GM12878 (cell line): ENCODE data around the gene NPHS1.

Experiments
- CHD2 ChIP-seq: IDR thresholded peaks from 2 replicates; pipeline ENCODE4 v1.6.1; 2011; ENCODE audit warnings: low read depth, low read length, improper control_type of control experiment, borderline replicate concordance
- CREM ChIP-seq: IDR thresholded peaks from 2 replicates; pipeline ENCODE4 v1.6.1; 2014; ENCODE audit warnings: antibody characterized with exemption, low read depth
- EZH2 ChIP-seq: IDR thresholded peaks from 2 replicates; pipeline ENCODE4 v1.6.1; 2012; ENCODE audit warnings: low read depth, mild to moderate bottlenecking, control low read depth, inconsistent platforms, low read length, borderline replicate concordance; ENCODE audit not compliant: control insufficient read depth
- HDAC6 ChIP-seq: fragments of 200-600 bp; sonication (generic); IDR thresholded peaks from one replicate; pipeline ENCODE4 v1.8.0; 2017; ENCODE audit warnings: antibody characterized with exemption; ENCODE audit not compliant: unreplicated experiment
- IKZF1 ChIP-seq: fragments of 450-650 bp; conservative IDR thresholded peaks from 2 replicates; pipeline ENCODE4 v1.6.1; 2017; ENCODE audit warnings: antibody characterized with exemption, mild to moderate bottlenecking
- POLR2A ChIP-seq: IDR thresholded peaks from 2 replicates; pipeline ENCODE4 v1.6.1; 2011; ENCODE audit warnings: low read depth, mild to moderate bottlenecking, low read length
- POLR2AphosphoS2 ChIP-seq: IDR thresholded peaks from 2 replicates; pipeline ENCODE4 v1.6.1; 2011; ENCODE audit warnings: low read depth, mild to moderate bottlenecking, low read length, improper control_type of control experiment, moderate library complexity
- RAD51 ChIP-seq: fragments of 450-650 bp; IDR thresholded peaks from 2 replicates; pipeline ENCODE4 v1.6.1; 2016; ENCODE audit warnings: moderate library complexity, mild to moderate bottlenecking, inconsistent platforms
- SMC3 ChIP-seq: IDR thresholded peaks from 2 replicates; pipeline ENCODE4 v1.6.1; 2011; ENCODE audit warnings: low read length, improper control_type of control experiment, borderline replicate concordance
- SUZ12 ChIP-seq: fragments of 200-600 bp; sonication (generic); IDR thresholded peaks from one replicate; pipeline ENCODE4 v1.6.1; 2018; ENCODE audit warnings: antibody characterized with exemption, mild to moderate bottlenecking; ENCODE audit not compliant: unreplicated experiment
- TARDBP ChIP-seq: IDR thresholded peaks from 2 replicates; pipeline ENCODE4 v1.6.1; 2016; ENCODE audit warnings: borderline replicate concordance
- ZBTB11 ChIP-seq: fragments of 450-650 bp; formaldehyde crosslinking; IDR thresholded peaks from 2 replicates; pipeline ENCODE4 v1.5.0; 2022; ENCODE audit warnings: mild to moderate bottlenecking, missing genetic modification characterization
- TF ChIP-seq, protein P1 (sequence below), 3 experiments: IDR thresholded peaks in 2 of 3; conservative IDR thresholded peaks in 1 of 3; 2 replicates each; pipeline ENCODE4 v1.5.1; 2011; ENCODE audit warnings: low read depth in 3 of 3, low read length in 3 of 3, mild to moderate bottlenecking in 3 of 3, control low read depth in 2 of 3, moderate library complexity in 2 of 3, inconsistent platforms in 1 of 3, mixed read lengths in 1 of 3; ENCODE audit not compliant: control insufficient read depth in 2 of 3, insufficient read depth in 1 of 3; ENCODE audit errors: extremely low read depth in 1 of 3

- TF ChIP-seq, protein P1, sequence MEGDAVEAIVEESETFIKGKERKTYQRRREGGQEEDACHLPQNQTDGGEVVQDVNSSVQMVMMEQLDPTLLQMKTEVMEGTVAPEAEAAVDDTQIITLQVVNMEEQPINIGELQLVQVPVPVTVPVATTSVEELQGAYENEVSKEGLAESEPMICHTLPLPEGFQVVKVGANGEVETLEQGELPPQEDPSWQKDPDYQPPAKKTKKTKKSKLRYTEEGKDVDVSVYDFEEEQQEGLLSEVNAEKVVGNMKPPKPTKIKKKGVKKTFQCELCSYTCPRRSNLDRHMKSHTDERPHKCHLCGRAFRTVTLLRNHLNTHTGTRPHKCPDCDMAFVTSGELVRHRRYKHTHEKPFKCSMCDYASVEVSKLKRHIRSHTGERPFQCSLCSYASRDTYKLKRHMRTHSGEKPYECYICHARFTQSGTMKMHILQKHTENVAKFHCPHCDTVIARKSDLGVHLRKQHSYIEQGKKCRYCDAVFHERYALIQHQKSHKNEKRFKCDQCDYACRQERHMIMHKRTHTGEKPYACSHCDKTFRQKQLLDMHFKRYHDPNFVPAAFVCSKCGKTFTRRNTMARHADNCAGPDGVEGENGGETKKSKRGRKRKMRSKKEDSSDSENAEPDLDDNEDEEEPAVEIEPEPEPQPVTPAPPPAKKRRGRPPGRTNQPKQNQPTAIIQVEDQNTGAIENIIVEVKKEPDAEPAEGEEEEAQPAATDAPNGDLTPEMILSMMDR (IDR thresholded peaks at IDR 0.05 in 2 of 3, conservative IDR thresholded peaks at IDR 0.05 in 1 of 3; ENCODE audit: control insufficient read depth in 2 of 3, extremely low read depth in 1 of 3, insufficient read depth in 1 of 3, low read depth in 3 of 3, low read length in 3 of 3): no peak
- no peak for TF ChIP-seq IKZF1
- no peak for TF ChIP-seq RAD51
- no peak for TF ChIP-seq SMC3
- no peak for TF ChIP-seq TARDBP
- no peak for TF ChIP-seq CHD2
- TF ChIP-seq HDAC6: no peak
- no peak for TF ChIP-seq POLR2AphosphoS2
- TF ChIP-seq EZH2: no peak
- TF ChIP-seq ZBTB11 (CRISPR knock-in tag): no peak
- TF ChIP-seq CREM: no peak
- TF ChIP-seq POLR2A: no peak
- TF ChIP-seq SUZ12: no peak
Observed at GRCh38 chr19:35847911-35848310, 4.4 kb downstream of the NPHS1 start.
